DOHH2 (cell line): ENCODE results near the gene ALCAM.

ENCODE experiments used
- H3F3A ChIP-seq: fragments of 200-600 bp; sonication (generic), shearing (Covaris generic); 2 replicates; pipeline ENCODE4 v1.6.0; 2016; ENCODE audit warnings: antibody characterized with exemption, mild to moderate bottlenecking; ENCODE audit not compliant: control insufficient read depth, insufficient read depth
- H3K27ac ChIP-seq: fragments of 200-600 bp; sonication (generic); 2 replicates; pipeline ENCODE4 v1.5.1; 2014; ENCODE audit warnings: low read depth, mild to moderate bottlenecking, low read length, moderate library complexity
- H3K27me3 ChIP-seq: fragments of 200-600 bp; sonication (generic); 2 replicates; pipeline ENCODE4 v1.6.1; 2014; ENCODE audit warnings: mild to moderate bottlenecking, low read length, mixed read lengths; ENCODE audit not compliant: control insufficient read depth
- H3K36me3 ChIP-seq: fragments of 200-600 bp; sonication (generic); 2 replicates; pipeline ENCODE4 v1.6.1; 2014; ENCODE audit warnings: mild to moderate bottlenecking, low read length, moderate library complexity, mixed read lengths; ENCODE audit not compliant: control insufficient read depth
- H3K4me1 ChIP-seq: fragments of 200-600 bp; sonication (generic); 2 replicates; pipeline ENCODE4 v1.6.1; 2014; ENCODE audit warnings: mild to moderate bottlenecking, low read length, mixed read lengths; ENCODE audit not compliant: control insufficient read depth
- H3K4me2 ChIP-seq: fragments of 200-600 bp; sonication (generic); 2 replicates; pipeline ENCODE4 v1.6.0; 2014; ENCODE audit warnings: mild to moderate bottlenecking, low read length, moderate library complexity
- H3K4me3 ChIP-seq: fragments of 200-600 bp; sonication (generic); 2 replicates; pipeline ENCODE4 v1.5.1; 2014; ENCODE audit warnings: mild to moderate bottlenecking, low read length, mixed read lengths
- H3K79me2 ChIP-seq: fragments of 200-600 bp; sonication (generic); 2 replicates; pipeline ENCODE4 v1.6.1; 2014; ENCODE audit warnings: mild to moderate bottlenecking, low read length, mixed read lengths; ENCODE audit not compliant: control insufficient read depth
- H3K9me2 ChIP-seq: fragments of 200-600 bp; sonication (generic); replicated peaks from 2 replicates; pipeline ENCODE4 v1.6.1; 2014; ENCODE audit warnings: mild to moderate bottlenecking, low read length, mixed read lengths; ENCODE audit not compliant: control insufficient read depth
- H3K9me3 ChIP-seq: fragments of 200-600 bp; sonication (generic); 2 replicates; pipeline ENCODE4 v1.6.1; 2014; ENCODE audit warnings: antibody characterized with exemption, low read length, mixed read lengths; ENCODE audit not compliant: control insufficient read depth, insufficient read depth
- H4K20me1 ChIP-seq: fragments of 200-600 bp; sonication (generic); 2 replicates; pipeline ENCODE4 v1.6.0; 2014; ENCODE audit warnings: low read depth, mild to moderate bottlenecking, antibody characterized with exemption, low read length, moderate library complexity; ENCODE audit not compliant: control insufficient read depth, insufficient read depth
- EZH2phosphoT487 ChIP-seq: fragments of 200-600 bp; sonication (generic); IDR thresholded peaks from 2 replicates; pipeline ENCODE4 v1.6.1; 2017; ENCODE audit warnings: borderline replicate concordance, mild to moderate bottlenecking, antibody characterized with exemption, low read length, moderate library complexity, mixed read lengths
- TF ChIP-seq, protein P1 (sequence below): fragments of 200-600 bp; sonication (generic); IDR thresholded peaks from one replicate; pipeline ENCODE4 v1.5.1; 2014; ENCODE audit warnings: antibody characterized with exemption, mild to moderate bottlenecking, low read depth, low read length; ENCODE audit not compliant: poor library complexity, severe bottlenecking

The ALCAM gene

GRCh38 chr3:105356396-105356795 lies 10.3 kb upstream of the ALCAM start:
- Histone ChIP-seq H3K4me1 (no peaks in the 10 kb centered on the region; the same call in 1 of the 2 replicates), H3K4me2 (no peak overlapping the region), H3K4me3 (no peak overlapping the region), H4K20me1 (no peaks in the 10 kb centered on the region), H3K27ac (no peak overlapping the region), H3K9me3 (no peaks in the 10 kb centered on the region), H3K36me3 (no peaks in the 10 kb centered on the region), H3K79me2 (no peaks in the 10 kb centered on the region), H3K9me2 (no peaks in the 10 kb centered on the region), H3F3A (no peaks in the 10 kb centered on the region), H3K27me3 (0 out of 2 replicates have a peak, but pooled peaks cover 5% of the 10 kb centered on the region)
- TF ChIP-seq, protein P1, sequence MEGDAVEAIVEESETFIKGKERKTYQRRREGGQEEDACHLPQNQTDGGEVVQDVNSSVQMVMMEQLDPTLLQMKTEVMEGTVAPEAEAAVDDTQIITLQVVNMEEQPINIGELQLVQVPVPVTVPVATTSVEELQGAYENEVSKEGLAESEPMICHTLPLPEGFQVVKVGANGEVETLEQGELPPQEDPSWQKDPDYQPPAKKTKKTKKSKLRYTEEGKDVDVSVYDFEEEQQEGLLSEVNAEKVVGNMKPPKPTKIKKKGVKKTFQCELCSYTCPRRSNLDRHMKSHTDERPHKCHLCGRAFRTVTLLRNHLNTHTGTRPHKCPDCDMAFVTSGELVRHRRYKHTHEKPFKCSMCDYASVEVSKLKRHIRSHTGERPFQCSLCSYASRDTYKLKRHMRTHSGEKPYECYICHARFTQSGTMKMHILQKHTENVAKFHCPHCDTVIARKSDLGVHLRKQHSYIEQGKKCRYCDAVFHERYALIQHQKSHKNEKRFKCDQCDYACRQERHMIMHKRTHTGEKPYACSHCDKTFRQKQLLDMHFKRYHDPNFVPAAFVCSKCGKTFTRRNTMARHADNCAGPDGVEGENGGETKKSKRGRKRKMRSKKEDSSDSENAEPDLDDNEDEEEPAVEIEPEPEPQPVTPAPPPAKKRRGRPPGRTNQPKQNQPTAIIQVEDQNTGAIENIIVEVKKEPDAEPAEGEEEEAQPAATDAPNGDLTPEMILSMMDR, result no peak
- TF ChIP-seq EZH2phosphoT487, result no peak

GRCh38 chr3:105356988-105357387 lies 9.7 kb upstream of the ALCAM start:
- H3K9me3 ChIP-seq, result no peaks in the 10 kb centered on the region
- no peaks in the 10 kb centered on the region for H3K79me2 ChIP-seq
- no peaks in the 10 kb centered on the region for H4K20me1 ChIP-seq
- no peaks in the 10 kb centered on the region for H3K9me2 ChIP-seq
- H3K4me1 ChIP-seq, result no peaks in the 10 kb centered on the region; the same call in 1 of the 2 replicates
- H3K4me3 ChIP-seq, result no peak overlapping the region
- 0 out of 2 replicates have a peak, but pooled peaks cover 5% of the 10 kb centered on the region for H3K27me3 ChIP-seq
- H3K27ac ChIP-seq, result no peak overlapping the region
- H3K36me3 ChIP-seq, result no peaks in the 10 kb centered on the region
- H3K4me2 ChIP-seq, result no peak overlapping the region
- no peak for TF ChIP-seq EZH2phosphoT487
- TF ChIP-seq, protein P1, result no peak
- H3F3A ChIP-seq, result no peaks in the 10 kb centered on the region

- H3K4me1 ChIP-seq, result no peaks in the 10 kb centered on the region
- no peaks in the 10 kb centered on the region for H3K79me2 ChIP-seq
- H4K20me1 ChIP-seq, result no peaks in the 10 kb centered on the region
- no peaks in the 10 kb centered on the region for H3K36me3 ChIP-seq
- no peaks in the 10 kb centered on the region for H3K27me3 ChIP-seq
- no peak overlapping the region for H3K27ac ChIP-seq
- TF ChIP-seq, protein P1, result no peak
- TF ChIP-seq EZH2phosphoT487, result no peak
- no peaks in the 10 kb centered on the region for H3K9me2 ChIP-seq
- H3F3A ChIP-seq, result no peaks in the 10 kb centered on the region
- H3K4me3 ChIP-seq, result no peak overlapping the region
- no peaks in the 10 kb centered on the region for H3K9me3 ChIP-seq
- no peak overlapping the region for H3K4me2 ChIP-seq
Measured at GRCh38 chr3:105359098-105359762, 7.5 kb upstream of the ALCAM start.
